Hematopoietic multipotent progenitor cell treated with erythropoietin and hydrocortisone succinate and interleukin-3 and kit ligand, for 4 days (in vitro differentiated cells): ENCODE data around the gene DYNC2LI1.

Source experiments
- DNase-seq: peaks from one replicate; pipeline ENCODE4 v3.0.0-alpha.2; 2015

Gene DYNC2LI1

DNA sequence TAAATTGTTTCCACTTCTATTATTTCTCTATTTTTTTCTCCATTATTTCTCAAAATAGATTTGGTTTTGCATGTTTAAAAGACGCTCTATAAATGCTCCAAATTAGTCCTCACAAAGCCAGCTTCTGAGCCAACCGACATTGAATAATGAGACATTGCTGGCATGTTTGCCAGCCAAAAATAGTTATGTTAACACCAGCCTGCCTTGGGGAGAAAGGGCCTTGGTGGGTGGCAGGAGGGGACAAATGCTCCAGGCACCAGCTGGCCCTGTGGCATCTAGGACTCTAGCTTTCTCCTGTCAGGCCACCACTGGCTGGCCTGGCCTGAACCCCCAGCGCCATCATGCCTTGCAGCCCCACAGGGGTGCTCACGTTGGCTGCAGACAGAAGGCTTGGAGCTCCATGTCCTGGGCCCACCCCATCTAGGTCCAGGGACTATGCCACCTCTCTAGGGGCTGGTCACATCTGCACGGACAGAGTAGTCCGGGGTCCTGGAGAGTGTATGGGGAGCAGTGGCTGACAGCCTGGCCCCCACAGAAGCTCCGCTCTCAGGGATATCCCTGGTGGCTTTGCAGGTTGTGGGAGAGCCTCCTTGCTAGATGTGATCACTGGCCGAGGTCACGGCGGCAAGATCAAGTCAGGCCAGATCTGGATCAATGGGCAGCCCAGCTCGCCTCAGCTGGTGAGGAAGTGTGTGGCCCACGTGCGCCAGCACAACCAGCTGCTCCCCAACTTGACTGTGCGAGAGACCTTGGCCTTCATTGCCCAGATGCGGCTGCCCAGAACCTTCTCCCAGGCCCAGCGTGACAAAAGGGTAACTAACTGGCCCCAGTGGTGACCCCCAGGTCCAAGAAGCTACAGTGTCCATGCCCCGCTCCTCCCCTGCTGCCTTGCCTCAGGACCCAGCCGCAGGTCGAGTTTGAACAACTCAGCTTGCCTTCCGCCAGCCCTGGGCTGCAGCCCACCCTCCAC, 77.5 kb downstream of the DYNC2LI1 start:
- DNase-seq: no peak

DNA sequence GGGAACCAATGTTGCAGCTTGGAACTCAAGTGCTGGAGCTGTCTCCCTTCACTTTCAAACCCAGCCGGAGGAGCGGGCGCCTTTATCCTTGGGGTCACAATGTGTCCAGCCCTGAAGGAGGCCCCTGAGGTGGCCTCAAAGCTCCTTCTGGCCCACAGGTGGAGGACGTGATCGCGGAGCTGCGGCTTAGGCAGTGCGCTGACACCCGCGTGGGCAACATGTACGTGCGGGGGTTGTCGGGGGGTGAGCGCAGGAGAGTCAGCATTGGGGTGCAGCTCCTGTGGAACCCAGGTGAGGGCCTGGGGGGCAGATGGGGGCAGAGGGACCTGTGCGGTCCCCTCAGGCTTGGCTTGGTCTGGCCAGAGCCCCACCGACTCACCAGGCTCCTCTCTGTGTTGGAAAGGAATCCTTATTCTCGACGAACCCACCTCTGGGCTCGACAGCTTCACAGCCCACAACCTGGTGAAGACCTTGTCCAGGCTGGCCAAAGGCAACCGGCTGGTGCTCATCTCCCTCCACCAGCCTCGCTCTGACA, 78.4 kb downstream of the DYNC2LI1 start:
- no peak for DNase-seq

DNA sequence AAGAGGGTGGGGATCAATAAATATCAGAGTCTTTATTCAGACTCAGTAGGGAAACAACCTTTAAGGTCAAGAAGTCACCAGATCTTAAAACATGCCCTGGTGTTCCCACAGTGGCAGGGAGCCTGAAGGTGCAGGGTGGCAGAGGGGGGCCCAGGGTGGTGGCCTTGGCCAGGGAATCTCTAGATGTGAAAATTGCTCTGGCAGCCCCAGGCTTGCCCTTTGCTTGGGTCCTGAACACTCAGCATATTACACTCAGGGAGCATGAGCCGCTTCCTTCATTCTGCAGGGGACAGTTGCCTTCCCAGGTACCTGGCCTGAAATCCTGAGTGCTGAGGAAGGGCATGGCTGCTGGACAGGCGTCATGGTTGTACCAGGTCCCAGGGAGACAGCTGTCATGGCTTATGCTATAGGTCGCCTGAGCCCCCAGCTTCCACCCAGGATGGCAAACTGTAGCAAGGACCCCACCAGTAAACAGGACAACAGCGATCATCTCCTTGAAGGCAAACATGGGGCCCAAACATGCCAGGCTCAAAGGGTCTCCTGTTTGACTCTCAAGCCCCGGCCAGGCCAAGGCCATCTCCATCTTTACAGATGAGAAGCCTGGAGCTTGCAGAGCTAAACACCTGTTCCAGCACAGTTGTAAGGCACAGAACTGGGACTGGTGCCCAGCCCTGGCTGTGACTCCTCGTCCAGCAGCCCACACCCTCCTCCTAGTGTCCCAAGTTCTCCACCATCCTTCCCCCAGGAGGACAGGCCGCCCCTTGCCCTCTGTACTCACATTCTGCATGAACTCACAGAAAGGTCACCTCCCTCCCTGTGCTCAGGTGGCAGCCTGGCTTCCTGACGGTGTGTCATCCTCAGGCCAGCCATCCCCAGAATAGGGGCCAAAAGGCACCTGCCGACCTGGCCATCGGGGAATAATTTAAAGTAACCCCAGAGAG, 79.6 kb downstream of the DYNC2LI1 start:
- no peak for DNase-seq

DNA sequence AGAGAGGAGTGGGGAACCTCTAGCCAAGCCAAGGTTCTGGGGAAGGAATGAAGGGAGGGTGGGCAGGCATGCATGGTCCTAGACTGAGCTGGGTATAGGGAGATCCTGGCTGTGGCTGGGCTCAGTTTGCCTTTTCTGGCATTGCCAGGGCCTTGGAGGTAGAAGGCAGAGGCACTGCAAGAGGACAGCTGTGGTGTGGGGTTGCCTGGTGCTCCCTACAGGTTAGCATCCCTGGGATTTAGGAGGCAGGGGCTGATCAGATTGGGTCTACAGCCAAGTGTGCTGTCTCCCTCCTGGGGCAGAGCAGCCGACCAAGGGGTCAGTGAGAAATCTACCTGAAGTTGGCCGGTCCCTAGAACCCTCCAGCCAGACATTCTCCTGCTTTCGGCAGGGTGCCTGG, 80.8 kb downstream of the DYNC2LI1 start:
- no peak for DNase-seq

DNA sequence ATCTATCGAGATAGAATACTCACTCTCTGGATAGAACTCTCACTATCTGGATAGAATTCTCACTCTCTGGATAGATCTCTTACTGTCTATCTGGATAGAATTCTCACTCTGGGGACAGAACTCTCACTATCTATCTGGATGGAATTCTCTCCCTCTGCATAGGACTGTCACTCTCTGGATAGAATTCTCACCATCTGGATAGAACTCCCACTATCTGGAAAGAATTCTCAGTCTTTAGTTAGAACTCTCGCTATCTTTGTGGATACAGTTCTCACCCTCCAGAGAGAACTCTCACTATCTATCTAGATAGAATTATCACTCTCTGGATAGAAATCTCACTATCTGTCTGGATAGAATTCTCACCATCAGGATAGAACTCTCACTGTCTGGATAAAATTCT, 81.5 kb downstream of the DYNC2LI1 start:
- DNase-seq: no peak
